Measurements from ENCODE around the gene GJB1.
"Not testable (repeated sequence)": the region's sequence is repeated elsewhere in the genome, so short reads cannot be mapped to it uniquely, and the experiment has no call there.

GJB1 gene

GRCh38 chrX:71222929-71223328, at the start of gene GJB1:
Gene GJB1 (plus strand): TSS chrX:71223224. CDS start chrX:71223708, 484 bp downstream.
- in situ Hi-C loops (cut with MboI; ENCODE audit: low sequenced_read_pairs), result no loop called here

- in situ Hi-C loops (cut with MboI; ENCODE audit: low sequenced_read_pairs), result loop anchor here (25.0 kb wide), 1 partner anchor 211 kb away; no protein-coding TSS in a partner anchor
Measured at GRCh38 chrX:71173440-71173839, 49.6 kb upstream of the GJB1 start.

GRCh38 chrX:71174795-71175194, 48.2 kb upstream of the GJB1 start:
- in situ Hi-C loops (cut with MboI; ENCODE audit: low sequenced_read_pairs), result loop anchor here (25.0 kb wide), 1 partner anchor 212 kb away; no protein-coding TSS in a partner anchor

GRCh38 chrX:71175531-71175930, 47.5 kb upstream of the GJB1 start:
- in situ Hi-C loops (cut with MboI; ENCODE audit: low sequenced_read_pairs), result no loop called here

- in situ Hi-C loops (cut with MboI; ENCODE audit: low sequenced_read_pairs), result no loop called here
Measured at GRCh38 chrX:71177327-71177726, 45.7 kb upstream of the GJB1 start.

- in situ Hi-C loops (cut with MboI; ENCODE audit: low sequenced_read_pairs), result no loop called here
Measured at GRCh38 chrX:71178908-71179307, 44.1 kb upstream of the GJB1 start.

GRCh38 chrX:71180579-71181265, 42.3 kb upstream of the GJB1 start:
- in situ Hi-C loops (cut with MboI; ENCODE audit: low sequenced_read_pairs), result not testable (repeated sequence)

GRCh38 chrX:71181558-71181909, 41.5 kb upstream of the GJB1 start:
- in situ Hi-C loops (cut with MboI; ENCODE audit: low sequenced_read_pairs), result no loop called here

GRCh38 chrX:71181910-71182799, 40.9 kb upstream of the GJB1 start:
- in situ Hi-C loops (cut with MboI; ENCODE audit: low sequenced_read_pairs), result no loop called here

- in situ Hi-C loops (cut with MboI; ENCODE audit: low sequenced_read_pairs), result no loop called here
Measured at GRCh38 chrX:71182871-71183270, 40.2 kb upstream of the GJB1 start.

GRCh38 chrX:71183341-71183740, 39.7 kb upstream of the GJB1 start:
- in situ Hi-C loops (cut with MboI; ENCODE audit: low sequenced_read_pairs), result no loop called here

- in situ Hi-C loops (cut with MboI; ENCODE audit: low sequenced_read_pairs), result no loop called here
Measured at GRCh38 chrX:71184092-71184491, 38.9 kb upstream of the GJB1 start.

- in situ Hi-C loops (cut with MboI; ENCODE audit: low sequenced_read_pairs), result no loop called here
Measured at GRCh38 chrX:71184803-71185495, 38.1 kb upstream of the GJB1 start.

- in situ Hi-C loops (cut with MboI; ENCODE audit: low sequenced_read_pairs), result no loop called here
Measured at GRCh38 chrX:71191248-71191647, 31.8 kb upstream of the GJB1 start.

GRCh38 chrX:71195964-71196649, 26.9 kb upstream of the GJB1 start:
- in situ Hi-C loops (cut with MboI; ENCODE audit: low sequenced_read_pairs), result no loop called here

GRCh38 chrX:71198066-71198465, 25.0 kb upstream of the GJB1 start:
- in situ Hi-C loops (cut with MboI; ENCODE audit: low sequenced_read_pairs), result no loop called here

- in situ Hi-C loops (cut with MboI; ENCODE audit: low sequenced_read_pairs), result no loop called here
Measured at GRCh38 chrX:71199252-71200008, 23.6 kb upstream of the GJB1 start.

GRCh38 chrX:71210816-71211215, 12.2 kb upstream of the GJB1 start:
- in situ Hi-C loops (cut with MboI; ENCODE audit: low sequenced_read_pairs), result no loop called here

GRCh38 chrX:71212536-71212935, 10.5 kb upstream of the GJB1 start:
- in situ Hi-C loops (cut with MboI; ENCODE audit: low sequenced_read_pairs), result no loop called here

- in situ Hi-C loops (cut with MboI; ENCODE audit: low sequenced_read_pairs), result no loop called here
Measured at GRCh38 chrX:71214152-71214551, 8.9 kb upstream of the GJB1 start.
